ENCODE results near the gene DIPK1B. TPM values are rescaled to one million over a fixed set of nuclear protein-coding genes. Genes with fewer than 3 reads are reported as not detected.

Gene DIPK1B
- total and polyA plus RNA-seq, 7 experiments from 2014 or later: 0.11 to 1.6 (median 0.46) TPM; not detected in 2

GRCh38 chr9:136686794-136687711 lies 25.3 kb upstream of the DIPK1B start, which contains the start of gene AGPAT2:
AGPAT2 (minus strand) TSS chr9:136687457; CDS start chr9:136687357, 100 bp downstream.
- ChIA-PET POLR2A (interaction anchor here (1.4 to 1.7 kb wide), 2 partner anchors 39 to 41 kb away, joined by 6 to 9 read pairs; no protein-coding TSS in a partner anchor), CTCF (no interaction called here)
- Mint-ChIP-seq H3K4me1 (peaks cover 0 to 6% (median 0%) of the 10 kb centered on the region in 7 donors), H3K27ac (peak within 1 kb of the TSS in 2 of 9 donors; percentile 38 to 78), H3K9me3 (no peaks in the 10 kb centered on the region), H3K27me3 (no peaks in the 10 kb centered on the region), H3K36me3 (no peaks in the 10 kb centered on the region), H3K4me3 (peak within 1 kb of the TSS; percentile 61 to 85 (median 78))
- Histone ChIP-seq H3K36me3 (ENCODE audit: control insufficient read depth in 2 of 3, insufficient read depth in 3 of 3, low read length in 3 of 3) (no peaks in the 10 kb centered on the region), H3K4me1 (ENCODE audit: control insufficient read depth in 2 of 2, insufficient read depth in 2 of 2, low read length in 2 of 2) (peaks cover 5 to 7% of the 10 kb centered on the region in 2 donors), H3K27me3 (ENCODE audit: control insufficient read depth in 2 of 2, insufficient read depth in 2 of 2, low read length in 2 of 2) (no peaks in the 10 kb centered on the region), H3K9me3 (ENCODE audit: control insufficient read depth in 2 of 3, low read length in 3 of 3) (no peaks in the 10 kb centered on the region), H3K4me3 (ENCODE audit: low read length) (peak within 1 kb of the TSS; percentile 52), H3K27ac (ENCODE audit: low read depth, low read length) (peak within 1 kb of the TSS; percentile 49)
- peak; percentile 93 for ATAC-seq
- peak in 8 of 9 donors; percentile 30 to 77 (median 37) for DNase-seq
- intact Hi-C loops (cut with micrococcal nuclease): loop anchor here (1.0 to 5.0 kb wide), 2 partner anchors 40 to 204 kb away; partner anchors contain the start of gene SEC16A (in 1 of the 2)

GRCh38 chr9:136687721-136688223 lies 24.6 kb upstream of the DIPK1B start:
- no peaks in the 10 kb centered on the region for H3K27me3 ChIP-seq (ENCODE audit: control insufficient read depth in 2 of 2, insufficient read depth in 2 of 2, low read length in 2 of 2)
- Mint-ChIP-seq H3K9me3 (no peaks in the 10 kb centered on the region), H3K4me3 (peak overlapping the region in 8 of 10 donors; percentile 31 to 81 (median 50)), H3K27ac (no peak overlapping the region), H3K27me3 (no peaks in the 10 kb centered on the region), H3K36me3 (no peaks in the 10 kb centered on the region), H3K4me1 (peaks cover 0 to 6% (median 0%) of the 10 kb centered on the region in 7 donors)
- ChIA-PET CTCF (no interaction called here), POLR2A (interaction anchor here (0.7 to 1.7 kb wide), 3 partner anchors 39 to 41 kb away, joined by 3 to 9 read pairs (median 3); no protein-coding TSS in a partner anchor)
- H3K27ac ChIP-seq (ENCODE audit: low read depth, low read length): no peak overlapping the region
- ATAC-seq (no peak), DNase-seq (no peak)
- H3K9me3 ChIP-seq (ENCODE audit: control insufficient read depth in 2 of 3, low read length in 3 of 3): no peaks in the 10 kb centered on the region
- no peaks in the 10 kb centered on the region for H3K36me3 ChIP-seq (ENCODE audit: control insufficient read depth in 2 of 3, insufficient read depth in 3 of 3, low read length in 3 of 3)
- H3K4me1 ChIP-seq (ENCODE audit: control insufficient read depth in 2 of 2, insufficient read depth in 2 of 2, low read length in 2 of 2): peaks cover 5 to 7% of the 10 kb centered on the region in 2 donors
- no peak overlapping the region for H3K4me3 ChIP-seq (ENCODE audit: low read length)
- intact Hi-C loops (cut with micrococcal nuclease): loop anchor here (1.0 to 5.0 kb wide), 2 partner anchors 40 to 204 kb away; partner anchors contain the start of gene SEC16A (in 1 of the 2)

GRCh38 chr9:136688274-136689107 lies 23.9 kb upstream of the DIPK1B start:
- DNase-seq (no peak), ATAC-seq (no peak)
- H3K36me3 ChIP-seq (ENCODE audit: control insufficient read depth in 2 of 3, insufficient read depth in 3 of 3, low read length in 3 of 3): no peaks in the 10 kb centered on the region
- no peak overlapping the region for H3K4me3 ChIP-seq (ENCODE audit: low read length)
- CTCF ChIA-PET: interaction anchor here (0.8 kb wide), 1 partner anchor 40 kb away, joined by 3 read pairs; no protein-coding TSS in a partner anchor
- peak overlapping the region in 1 of 9 donors; percentile 19 for H3K27ac Mint-ChIP-seq
- H3K36me3 Mint-ChIP-seq: no peaks in the 10 kb centered on the region
- POLR2A ChIA-PET: interaction anchor here (0.7 to 1.0 kb wide), 2 partner anchors 39 to 40 kb away, joined by 3 read pairs; no protein-coding TSS in a partner anchor
- peaks cover 0 to 8% (median 0%) of the 10 kb centered on the region in 7 donors for H3K4me1 Mint-ChIP-seq
- peaks cover 5 to 7% of the 10 kb centered on the region in 2 donors for H3K4me1 ChIP-seq (ENCODE audit: control insufficient read depth in 2 of 2, insufficient read depth in 2 of 2, low read length in 2 of 2)
- peaks cover 0 to 4% (median 0%) of the 10 kb centered on the region in 5 donors for H3K27me3 Mint-ChIP-seq
- intact Hi-C loops (cut with micrococcal nuclease): loop anchor here (5.0 kb wide), 1 partner anchor 39 kb away; no protein-coding TSS in a partner anchor
- H3K9me3 ChIP-seq (ENCODE audit: control insufficient read depth in 2 of 3, low read length in 3 of 3): no peaks in the 10 kb centered on the region
- no peaks in the 10 kb centered on the region for H3K27me3 ChIP-seq (ENCODE audit: control insufficient read depth in 2 of 2, insufficient read depth in 2 of 2, low read length in 2 of 2)
- H3K4me3 Mint-ChIP-seq: peak overlapping the region; percentile 31 to 81 (median 50)
- H3K9me3 Mint-ChIP-seq: no peaks in the 10 kb centered on the region
- H3K27ac ChIP-seq (ENCODE audit: low read depth, low read length): no peak overlapping the region

- ATAC-seq: no peak
- ChIA-PET CTCF (interaction anchor here (0.8 kb wide), 1 partner anchor 39 kb away, joined by 3 read pairs; no protein-coding TSS in a partner anchor), POLR2A (no interaction called here)
- Histone ChIP-seq H3K36me3 (ENCODE audit: control insufficient read depth in 2 of 3, insufficient read depth in 3 of 3, low read length in 3 of 3) (no peaks in the 10 kb centered on the region), H3K27ac (ENCODE audit: low read depth, low read length) (no peak overlapping the region), H3K27me3 (ENCODE audit: control insufficient read depth in 2 of 2, insufficient read depth in 2 of 2, low read length in 2 of 2) (no peaks in the 10 kb centered on the region), H3K4me3 (ENCODE audit: low read length) (no peak overlapping the region), H3K4me1 (ENCODE audit: control insufficient read depth in 2 of 2, insufficient read depth in 2 of 2, low read length in 2 of 2) (peaks cover 5 to 7% of the 10 kb centered on the region in 2 donors), H3K9me3 (ENCODE audit: control insufficient read depth in 2 of 3, low read length in 3 of 3) (no peaks in the 10 kb centered on the region)
- intact Hi-C loops (cut with micrococcal nuclease): loop anchor here (5.0 kb wide), 1 partner anchor 38 kb away; no protein-coding TSS in a partner anchor
- H3K27me3 Mint-ChIP-seq: peaks cover 0 to 4% (median 0%) of the 10 kb centered on the region in 5 donors
- no peaks in the 10 kb centered on the region for H3K36me3 Mint-ChIP-seq
- H3K9me3 Mint-ChIP-seq: no peaks in the 10 kb centered on the region
- no peak for DNase-seq
- peaks cover 0 to 8% (median 0%) of the 10 kb centered on the region in 7 donors for H3K4me1 Mint-ChIP-seq
- H3K27ac Mint-ChIP-seq: peak overlapping the region in 1 of 9 donors; percentile 14
- peak overlapping the region in 6 of 10 donors; percentile 6 to 71 (median 54) for H3K4me3 Mint-ChIP-seq
Observed at GRCh38 chr9:136689108-136689460, 23.3 kb upstream of the DIPK1B start.

GRCh38 chr9:136690104-136690805 lies 22.1 kb upstream of the DIPK1B start:
- ChIA-PET POLR2A (no interaction called here), CTCF (no interaction called here)
- H3K36me3 ChIP-seq (ENCODE audit: control insufficient read depth in 2 of 3, insufficient read depth in 3 of 3, low read length in 3 of 3): no peaks in the 10 kb centered on the region
- H3K9me3 ChIP-seq (ENCODE audit: control insufficient read depth in 2 of 3, low read length in 3 of 3): no peaks in the 10 kb centered on the region
- no peak for ATAC-seq
- no peak for DNase-seq
- Mint-ChIP-seq H3K9me3 (no peaks in the 10 kb centered on the region), H3K27me3 (peaks cover 0 to 4% (median 0%) of the 10 kb centered on the region in 5 donors), H3K27ac (no peak overlapping the region), H3K4me1 (peaks cover 0 to 8% (median 0%) of the 10 kb centered on the region in 7 donors), H3K4me3 (no peak overlapping the region), H3K36me3 (no peaks in the 10 kb centered on the region)
- H3K27me3 ChIP-seq (ENCODE audit: control insufficient read depth in 2 of 2, insufficient read depth in 2 of 2, low read length in 2 of 2): no peaks in the 10 kb centered on the region
- peaks cover 5 to 7% of the 10 kb centered on the region in 2 donors for H3K4me1 ChIP-seq (ENCODE audit: control insufficient read depth in 2 of 2, insufficient read depth in 2 of 2, low read length in 2 of 2)
- no peak overlapping the region for H3K4me3 ChIP-seq (ENCODE audit: low read length)
- H3K27ac ChIP-seq (ENCODE audit: low read depth, low read length): no peak overlapping the region
- intact Hi-C loops (cut with micrococcal nuclease): no loop called here
